B cell (primary cell): ENCODE measurements around the gene CADM1. TPM values are rescaled to one million over a fixed set of nuclear protein-coding genes. Genes with fewer than 3 reads are reported as not detected.

Source experiments
- ATAC-seq: fragments of 200-7000 bp; cut with Tn5 transposase; one replicate; pipeline ENCODE4 v1.10.0; 2021; ENCODE audit warnings: low read depth, mild to moderate bottlenecking, moderate number of reproducible peaks, moderate library complexity
- CTCF ChIA-PET: fragments of 350-600 bp; sonication (Branson Sonifier 250); formaldehyde crosslinking; loops from one replicate; lab custom pipeline; 2021; ENCODE audit warnings: antibody characterized with exemption, inconsistent platforms; lab: Charles Lee
- POLR2A ChIA-PET: fragments of 350-600 bp; sonication (Branson Sonifier 250); formaldehyde crosslinking; loops from one replicate; lab custom pipeline; 2021; ENCODE audit warnings: antibody characterized with exemption; lab: Charles Lee
- DNase-seq: peaks from one replicate; pipeline ENCODE4 v3.0.0; 2013
- H2AFZ ChIP-seq: 2 replicates; pipeline ENCODE4 v1.6.1; 2012; ENCODE audit warnings: mild to moderate bottlenecking, low read depth, low read length; ENCODE audit not compliant: insufficient read depth, poor library complexity, severe bottlenecking
- H3K27ac ChIP-seq, 2 donors: 1 replicate in 1 of 2; 2 replicates in 1 of 2; pipeline ENCODE4 v1.5.1; 2012 to 2013; ENCODE audit warnings: low read length in 2 of 2, mild to moderate bottlenecking in 2 of 2, moderate library complexity in 1 of 2
- H3K27me3 ChIP-seq, 4 experiments: fragments of 200-600 bp in 1 of 4; sonication (generic) in 1 of 4; replicated peaks in 1 of 4; 1 replicate in 2 of 4; 2 replicates in 2 of 4; pipeline versions ENCODE4 v1.6.1 to v1.7.0; 2013 to 2016; ENCODE audit warnings: low read length in 3 of 4, mild to moderate bottlenecking in 2 of 4, mixed read lengths in 1 of 4, moderate library complexity in 1 of 4; ENCODE audit not compliant: insufficient read depth in 4 of 4, control insufficient read depth in 3 of 4; ENCODE audit errors: control extremely low read depth in 1 of 4
- H3K36me3 ChIP-seq, 2 experiments: replicated peaks in 1 of 2; 1 replicate in 1 of 2; 2 replicates in 1 of 2; pipeline versions ENCODE4 v1.6.1 to v1.7.1; 2013; ENCODE audit warnings: low read length in 1 of 2; ENCODE audit not compliant: insufficient read depth in 2 of 2, control insufficient read depth in 1 of 2; ENCODE audit errors: control extremely low read depth in 1 of 2, extremely low read depth in 1 of 2
- H3K4me1 ChIP-seq, 2 donors: fragments of 200-600 bp in 1 of 2; sonication (generic) in 1 of 2; 1 replicate in 1 of 2; 2 replicates in 1 of 2; pipeline versions ENCODE4 v1.5.1 to v1.6.1; 2013 to 2017; ENCODE audit warnings: low read length in 2 of 2; ENCODE audit not compliant: control insufficient read depth in 2 of 2, insufficient read depth in 2 of 2
- H3K4me2 ChIP-seq: replicated peaks from 2 replicates; pipeline ENCODE3; 2012; ENCODE audit warnings: mild to moderate bottlenecking, low read depth, low read length; ENCODE audit not compliant: poor library complexity, severe bottlenecking
- H3K4me3 ChIP-seq, 5 experiments: fragments of 200-600 bp in 1 of 5; sonication (generic) in 1 of 5; 1 replicate in 3 of 5; 2 replicates in 2 of 5; pipeline versions ENCODE4 v1.5.1 to v1.7.0; 2011 to 2016; ENCODE audit warnings: low read length in 4 of 5, mild to moderate bottlenecking in 4 of 5, low read depth in 2 of 5, control low read depth in 1 of 5, moderate library complexity in 1 of 5; ENCODE audit not compliant: insufficient read depth in 1 of 5; ENCODE audit errors: control extremely low read depth in 1 of 5, extremely low read depth in 1 of 5
- H3K79me2 ChIP-seq: fragments of 200-600 bp; sonication (generic); one replicate; pipeline ENCODE4 v1.6.0; 2016; ENCODE audit warnings: low read length; ENCODE audit not compliant: control insufficient read depth, insufficient read depth
- H3K9ac ChIP-seq: fragments of 200-600 bp; sonication (generic); 2 replicates; pipeline ENCODE4 v1.6.1; 2017; ENCODE audit warnings: mild to moderate bottlenecking, low read length, moderate library complexity
- H3K9me3 ChIP-seq, 3 donors: one replicate each; pipeline versions ENCODE4 v1.6.1 to v1.7.1; 2013; ENCODE audit warnings: low read length in 2 of 3; ENCODE audit not compliant: control insufficient read depth in 2 of 3, insufficient read depth in 1 of 3; ENCODE audit errors: control extremely low read depth in 1 of 3
- H4K20me1 ChIP-seq: 2 replicates; pipeline ENCODE4 v1.6.0; 2012; ENCODE audit warnings: mild to moderate bottlenecking, low read length; ENCODE audit not compliant: insufficient read depth, control insufficient read depth, poor library complexity, severe bottlenecking
- H3K27ac Mint-ChIP-seq: one replicate; pipeline ENCODE4 v1.8.0; 2021; ENCODE audit warnings: mixed read lengths
- H3K27me3 Mint-ChIP-seq: one replicate; pipeline ENCODE4 v1.8.0; 2021; ENCODE audit warnings: mixed read lengths
- H3K4me1 Mint-ChIP-seq: one replicate; pipeline ENCODE4 v1.8.0; 2021; ENCODE audit warnings: mixed read lengths
- H3K4me3 Mint-ChIP-seq: one replicate; pipeline ENCODE4 v1.8.0; 2021; ENCODE audit warnings: mixed read lengths
- H3K9me3 Mint-ChIP-seq: one replicate; pipeline ENCODE4 v1.8.0; 2022; ENCODE audit warnings: mixed read lengths; ENCODE audit not compliant: insufficient read depth
- CTCF ChIP-seq: fragments of 200-600 bp; IDR thresholded peaks from one replicate; pipeline ENCODE4 v1.8.0; 2022; ENCODE audit warnings: antibody characterized with exemption, mild to moderate bottlenecking
- EZH2 ChIP-seq: IDR thresholded peaks from 2 replicates; pipeline ENCODE4 v1.6.1; 2012; ENCODE audit warnings: borderline replicate concordance, low read depth, mild to moderate bottlenecking, moderate library complexity, low read length; ENCODE audit not compliant: insufficient read depth, poor library complexity, severe bottlenecking
- WGBS: methylation state at CpG from one replicate; pipeline ENCODE4 v1.1.5; 2013; ENCODE audit warnings: missing lambda C conversion rate; ENCODE audit not compliant: insufficient coverage; 5-methylcytosine and 5-hydroxymethylcytosine counted together
- intact Hi-C: fragments of 100-400 bp; cut with micrococcal nuclease; formaldehyde crosslinking; loops from one replicate; pipeline ENCODE4 v1.10.0; 2022
- polyA plus RNA-seq: library from polyadenylated mRNA; depleted of rRNA; stranded (reverse); fragments of >200 nt; gene quantifications from 2 replicates; pipeline ENCODE4 v1.2.3, GENCODE V29; 2012
- total RNA-seq, 2 donors: library from RNA; stranded (reverse); fragments of 120-200 nt in 1 of 2; gene quantifications; 1 replicate in 1 of 2; 2 replicates in 1 of 2; pipeline versions ENCODE4 v1.2.3 to v1.2.4, GENCODE V29; 2013 to 2022

CADM1 gene
- total and polyA plus RNA-seq, 2 donors (not counting 1 experiment from before 2014, with no cell fraction given): 0.43 to 0.49 TPM

- Histone ChIP-seq H2AFZ (no peak overlapping the region), H3K27me3 (no peaks in the 10 kb centered on the region), H4K20me1 (no peaks in the 10 kb centered on the region), H3K79me2 (no peaks in the 10 kb centered on the region), H3K27ac (no peak overlapping the region), H3K4me3 (no peak overlapping the region), H3K4me1 (no peaks in the 10 kb centered on the region), H3K4me2 (no peak overlapping the region), H3K9me3 (no peaks in the 10 kb centered on the region), H3K9ac (no peak overlapping the region), H3K36me3 (no peaks in the 10 kb centered on the region)
- POLR2A ChIA-PET: interaction anchor here (0.6 kb wide), 1 partner anchor 715 kb away, joined by 5 read pairs; no protein-coding TSS in a partner anchor
- CTCF ChIA-PET: no interaction called here
- TF ChIP-seq CTCF (no peak), EZH2 (no peak)
- no peak for ATAC-seq
- WGBS: no CpG with 5 or more reads among the region's 5 CpGs
- Mint-ChIP-seq H3K9me3 (no peaks in the 10 kb centered on the region), H3K4me3 (no peak overlapping the region), H3K27me3 (peaks cover 2% of the 10 kb centered on the region), H3K27ac (no peak overlapping the region), H3K4me1 (no peaks in the 10 kb centered on the region)
- intact Hi-C loops: no loop called here
- DNase-seq: no peak
These were observed 201.1 kb downstream of the CADM1 start for GRCh38 chr11:115302946-115303703.

- intact Hi-C loops: no loop called here
- ATAC-seq (no peak), DNase-seq (no peak)
- H3K4me2 ChIP-seq: no peak overlapping the region
- H3K9ac ChIP-seq: no peak overlapping the region
- no peak overlapping the region for H3K27ac Mint-ChIP-seq
- TF ChIP-seq EZH2 (no peak), CTCF (no peak)
- H3K79me2 ChIP-seq: no peaks in the 10 kb centered on the region
- no peaks in the 10 kb centered on the region for H3K4me1 ChIP-seq
- no peak overlapping the region for H2AFZ ChIP-seq
- H3K4me3 ChIP-seq: no peak overlapping the region
- no peak overlapping the region for H3K27ac ChIP-seq
- H3K36me3 ChIP-seq: no peaks in the 10 kb centered on the region
- 60% methylated on average over 1 of the region's 5 CpGs for WGBS
- H3K4me1 Mint-ChIP-seq: no peaks in the 10 kb centered on the region
- H3K9me3 Mint-ChIP-seq: no peaks in the 10 kb centered on the region
- peaks cover 3% of the 10 kb centered on the region for H3K27me3 Mint-ChIP-seq
- no peaks in the 10 kb centered on the region for H4K20me1 ChIP-seq
- H3K4me3 Mint-ChIP-seq: no peak overlapping the region
- H3K27me3 ChIP-seq: no peaks in the 10 kb centered on the region
- POLR2A ChIA-PET: no interaction called here
- no peaks in the 10 kb centered on the region for H3K9me3 ChIP-seq
- CTCF ChIA-PET: no interaction called here
These were observed 203.4 kb downstream of the CADM1 start for GRCh38 chr11:115300660-115301428.
